DOHH2 (cell line): ENCODE data around the gene SHROOM3.
"Not testable (repeated sequence)": the region's sequence is repeated elsewhere in the genome, so short reads cannot be mapped to it uniquely, and the experiment has no call there.

Source experiments
- H3F3A ChIP-seq: fragments of 200-600 bp; sonication (generic), shearing (Covaris generic); 2 replicates; pipeline ENCODE4 v1.6.0; 2016; ENCODE audit warnings: antibody characterized with exemption, mild to moderate bottlenecking; ENCODE audit not compliant: control insufficient read depth, insufficient read depth
- H3K27ac ChIP-seq: fragments of 200-600 bp; sonication (generic); 2 replicates; pipeline ENCODE4 v1.5.1; 2014; ENCODE audit warnings: low read depth, mild to moderate bottlenecking, low read length, moderate library complexity
- H3K27me3 ChIP-seq: fragments of 200-600 bp; sonication (generic); 2 replicates; pipeline ENCODE4 v1.6.1; 2014; ENCODE audit warnings: mild to moderate bottlenecking, low read length, mixed read lengths; ENCODE audit not compliant: control insufficient read depth
- H3K36me3 ChIP-seq: fragments of 200-600 bp; sonication (generic); 2 replicates; pipeline ENCODE4 v1.6.1; 2014; ENCODE audit warnings: mild to moderate bottlenecking, low read length, moderate library complexity, mixed read lengths; ENCODE audit not compliant: control insufficient read depth
- H3K4me1 ChIP-seq: fragments of 200-600 bp; sonication (generic); 2 replicates; pipeline ENCODE4 v1.6.1; 2014; ENCODE audit warnings: mild to moderate bottlenecking, low read length, mixed read lengths; ENCODE audit not compliant: control insufficient read depth
- H3K4me2 ChIP-seq: fragments of 200-600 bp; sonication (generic); 2 replicates; pipeline ENCODE4 v1.6.0; 2014; ENCODE audit warnings: mild to moderate bottlenecking, low read length, moderate library complexity
- H3K4me3 ChIP-seq: fragments of 200-600 bp; sonication (generic); 2 replicates; pipeline ENCODE4 v1.5.1; 2014; ENCODE audit warnings: mild to moderate bottlenecking, low read length, mixed read lengths
- H3K79me2 ChIP-seq: fragments of 200-600 bp; sonication (generic); 2 replicates; pipeline ENCODE4 v1.6.1; 2014; ENCODE audit warnings: mild to moderate bottlenecking, low read length, mixed read lengths; ENCODE audit not compliant: control insufficient read depth
- H3K9me2 ChIP-seq: fragments of 200-600 bp; sonication (generic); replicated peaks from 2 replicates; pipeline ENCODE4 v1.6.1; 2014; ENCODE audit warnings: mild to moderate bottlenecking, low read length, mixed read lengths; ENCODE audit not compliant: control insufficient read depth
- H3K9me3 ChIP-seq: fragments of 200-600 bp; sonication (generic); 2 replicates; pipeline ENCODE4 v1.6.1; 2014; ENCODE audit warnings: antibody characterized with exemption, low read length, mixed read lengths; ENCODE audit not compliant: control insufficient read depth, insufficient read depth
- H4K20me1 ChIP-seq: fragments of 200-600 bp; sonication (generic); 2 replicates; pipeline ENCODE4 v1.6.0; 2014; ENCODE audit warnings: low read depth, mild to moderate bottlenecking, antibody characterized with exemption, low read length, moderate library complexity; ENCODE audit not compliant: control insufficient read depth, insufficient read depth
- EZH2phosphoT487 ChIP-seq: fragments of 200-600 bp; sonication (generic); IDR thresholded peaks from 2 replicates; pipeline ENCODE4 v1.6.1; 2017; ENCODE audit warnings: borderline replicate concordance, mild to moderate bottlenecking, antibody characterized with exemption, low read length, moderate library complexity, mixed read lengths
- TF ChIP-seq, protein P1 (sequence below): fragments of 200-600 bp; sonication (generic); IDR thresholded peaks from one replicate; pipeline ENCODE4 v1.5.1; 2014; ENCODE audit warnings: antibody characterized with exemption, mild to moderate bottlenecking, low read depth, low read length; ENCODE audit not compliant: poor library complexity, severe bottlenecking

The SHROOM3 gene

DNA sequence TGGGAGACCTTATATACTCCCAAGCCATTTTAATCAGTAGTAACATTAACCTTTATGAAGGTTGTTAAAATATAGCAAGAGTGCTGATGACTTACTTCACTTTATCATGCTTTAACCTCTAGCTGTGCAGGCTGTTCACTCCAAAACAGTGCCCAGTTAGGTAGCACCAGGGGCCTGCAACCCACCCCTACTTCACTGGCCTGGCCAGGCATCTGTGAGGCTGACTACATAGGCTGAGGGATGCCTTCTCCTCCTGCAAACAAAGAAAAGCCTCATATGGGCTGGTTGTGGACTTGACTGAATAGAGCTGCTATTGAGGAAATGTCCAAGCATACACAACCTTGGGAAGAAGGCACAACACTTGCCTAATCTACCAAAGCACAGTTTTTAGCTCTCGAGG lies 172.8 kb downstream of the SHROOM3 start:
- no peak overlapping the region for H3K4me3 ChIP-seq
- H3F3A ChIP-seq, result no peaks in the 10 kb centered on the region
- no peaks in the 10 kb centered on the region for H3K79me2 ChIP-seq
- no peak overlapping the region for H3K27ac ChIP-seq
- no peaks in the 10 kb centered on the region for H3K27me3 ChIP-seq
- no peak overlapping the region for H3K4me2 ChIP-seq
- TF ChIP-seq EZH2phosphoT487, result no peak
- TF ChIP-seq, protein P1, sequence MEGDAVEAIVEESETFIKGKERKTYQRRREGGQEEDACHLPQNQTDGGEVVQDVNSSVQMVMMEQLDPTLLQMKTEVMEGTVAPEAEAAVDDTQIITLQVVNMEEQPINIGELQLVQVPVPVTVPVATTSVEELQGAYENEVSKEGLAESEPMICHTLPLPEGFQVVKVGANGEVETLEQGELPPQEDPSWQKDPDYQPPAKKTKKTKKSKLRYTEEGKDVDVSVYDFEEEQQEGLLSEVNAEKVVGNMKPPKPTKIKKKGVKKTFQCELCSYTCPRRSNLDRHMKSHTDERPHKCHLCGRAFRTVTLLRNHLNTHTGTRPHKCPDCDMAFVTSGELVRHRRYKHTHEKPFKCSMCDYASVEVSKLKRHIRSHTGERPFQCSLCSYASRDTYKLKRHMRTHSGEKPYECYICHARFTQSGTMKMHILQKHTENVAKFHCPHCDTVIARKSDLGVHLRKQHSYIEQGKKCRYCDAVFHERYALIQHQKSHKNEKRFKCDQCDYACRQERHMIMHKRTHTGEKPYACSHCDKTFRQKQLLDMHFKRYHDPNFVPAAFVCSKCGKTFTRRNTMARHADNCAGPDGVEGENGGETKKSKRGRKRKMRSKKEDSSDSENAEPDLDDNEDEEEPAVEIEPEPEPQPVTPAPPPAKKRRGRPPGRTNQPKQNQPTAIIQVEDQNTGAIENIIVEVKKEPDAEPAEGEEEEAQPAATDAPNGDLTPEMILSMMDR, result no peak
- no peaks in the 10 kb centered on the region for H3K9me3 ChIP-seq
- H3K9me2 ChIP-seq, result no peaks in the 10 kb centered on the region
- no peaks in the 10 kb centered on the region for H4K20me1 ChIP-seq
- H3K4me1 ChIP-seq, result no peaks in the 10 kb centered on the region
- no peaks in the 10 kb centered on the region for H3K36me3 ChIP-seq

DNA sequence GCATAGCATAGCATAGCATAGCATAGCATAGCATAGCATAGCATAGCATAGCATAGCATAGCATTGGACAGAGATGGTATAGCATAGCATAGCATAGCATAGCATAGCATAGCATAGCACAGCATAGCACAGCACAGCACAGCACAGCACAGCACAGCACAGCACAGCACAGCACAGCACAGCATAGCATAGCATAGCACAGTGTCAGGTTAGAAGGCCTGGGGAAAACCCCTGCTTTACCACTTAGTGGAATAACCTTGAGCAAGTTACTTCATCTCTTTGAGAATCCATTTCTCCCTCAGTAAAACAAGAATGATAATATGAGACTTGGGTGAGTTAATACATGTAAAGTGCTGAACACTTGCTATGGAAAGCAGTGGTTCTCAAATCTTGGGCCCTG lies 173.5 kb downstream of the SHROOM3 start:
- not testable (repeated sequence) for H3K4me2 ChIP-seq

DNA sequence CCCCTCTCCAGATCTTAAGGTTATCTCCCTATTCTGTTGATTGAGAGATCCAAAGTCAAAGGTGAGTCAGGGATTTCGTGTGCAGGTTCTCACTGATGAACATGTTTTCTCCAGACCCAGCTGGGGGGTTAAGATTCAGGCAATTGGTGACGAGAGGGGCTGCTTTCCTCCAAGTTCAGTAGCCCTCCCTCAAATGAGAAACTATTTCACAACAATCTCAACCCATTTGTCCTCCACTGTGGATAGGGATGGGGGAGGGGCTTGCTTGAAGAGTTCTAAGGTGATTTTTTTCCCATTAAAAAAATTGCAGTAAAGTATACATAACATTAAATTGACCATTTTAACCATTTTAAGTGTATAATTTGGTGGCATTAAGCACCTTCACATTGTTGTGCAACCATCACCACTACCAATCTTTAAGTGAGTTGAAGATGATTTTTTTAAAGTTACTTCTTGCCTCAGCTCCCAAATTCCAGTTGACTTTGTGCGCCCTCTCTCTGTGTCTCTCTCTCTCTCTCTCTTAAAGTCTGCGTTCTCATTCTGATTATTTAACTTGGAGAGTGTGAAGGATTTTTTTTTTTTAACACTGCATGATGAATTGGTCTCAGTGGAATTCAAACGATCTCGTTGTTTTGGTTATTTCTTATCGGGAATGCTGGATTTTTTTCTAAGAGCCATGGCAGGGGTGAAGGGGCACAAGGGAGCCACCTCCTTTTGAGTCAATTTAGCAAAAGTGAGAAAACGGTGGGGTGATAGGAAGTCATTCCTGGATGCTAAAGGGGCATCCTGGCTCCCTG lies 175.9 kb downstream of the SHROOM3 start:
- no peaks in the 10 kb centered on the region for H3K36me3 ChIP-seq
- no peak overlapping the region for H3K4me2 ChIP-seq
- H4K20me1 ChIP-seq, result no peaks in the 10 kb centered on the region
- H3K79me2 ChIP-seq, result no peaks in the 10 kb centered on the region
- TF ChIP-seq, protein P1, result no peak
- TF ChIP-seq EZH2phosphoT487, result no peak
- H3K9me2 ChIP-seq, result no peaks in the 10 kb centered on the region
- H3K27ac ChIP-seq, result no peak overlapping the region
- H3K27me3 ChIP-seq, result no peaks in the 10 kb centered on the region
- no peaks in the 10 kb centered on the region for H3F3A ChIP-seq
- H3K4me1 ChIP-seq, result no peaks in the 10 kb centered on the region
- H3K4me3 ChIP-seq, result no peak overlapping the region
- H3K9me3 ChIP-seq, result no peaks in the 10 kb centered on the region

More for the DNA sequence above, 173.5 kb downstream of the SHROOM3 start:
- H3F3A ChIP-seq, H3K9me3 ChIP-seq, H3K27ac ChIP-seq, H3K36me3 ChIP-seq, H3K4me3 ChIP-seq, H3K79me2 ChIP-seq, H3K4me1 ChIP-seq, H3K27me3 ChIP-seq, H3K9me2 ChIP-seq, H4K20me1 ChIP-seq: not testable (repeated sequence)

DNA sequence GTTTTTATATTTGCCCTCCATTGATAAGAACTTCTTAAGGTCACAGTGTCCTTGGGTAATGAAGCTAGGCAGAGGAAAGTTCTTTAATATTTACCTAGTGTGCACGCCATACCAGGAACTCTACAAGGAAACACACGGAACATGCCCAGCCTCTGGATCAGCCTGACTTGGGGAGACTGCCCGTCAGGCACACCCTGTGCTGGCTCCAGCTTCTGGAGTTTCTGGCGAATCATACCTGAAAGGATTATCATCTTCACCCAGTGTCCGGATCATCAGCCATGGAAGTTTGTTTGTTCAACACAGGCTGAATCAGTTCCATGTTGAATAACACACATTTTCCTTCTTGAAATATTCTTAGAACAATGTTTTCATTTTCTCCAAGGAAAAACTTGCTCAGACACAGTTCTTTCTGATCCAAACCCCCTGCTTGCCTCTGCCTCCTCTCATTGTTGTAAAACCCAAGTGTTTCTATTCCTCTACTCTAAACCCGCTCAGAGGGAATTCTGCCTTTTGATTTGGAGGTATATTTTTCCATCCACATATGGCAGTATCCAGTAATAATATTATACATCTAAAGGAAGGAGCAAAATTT lies 176.7 kb downstream of the SHROOM3 start:
- TF ChIP-seq, protein P1, result no peak
- no peak for TF ChIP-seq EZH2phosphoT487
- no peaks in the 10 kb centered on the region for H3K9me2 ChIP-seq
- H3F3A ChIP-seq, result no peaks in the 10 kb centered on the region
- H3K36me3 ChIP-seq, result no peaks in the 10 kb centered on the region
- H3K9me3 ChIP-seq, result no peaks in the 10 kb centered on the region
- H4K20me1 ChIP-seq, result no peaks in the 10 kb centered on the region
- no peak overlapping the region for H3K4me3 ChIP-seq
- no peaks in the 10 kb centered on the region for H3K79me2 ChIP-seq
- peaks cover 4% of the 10 kb centered on the region; the same call in 1 of the 2 replicates for H3K27me3 ChIP-seq
- H3K4me1 ChIP-seq, result no peaks in the 10 kb centered on the region
- H3K4me2 ChIP-seq, result no peak overlapping the region
- H3K27ac ChIP-seq, result no peak overlapping the region
